H1 (cell line): Measurements from ENCODE around the gene NDP. TPM values are rescaled to one million over a fixed set of nuclear protein-coding genes. Genes with fewer than 3 reads are reported as not detected.

Experiments used
- CTCF ChIA-PET: fragments of 300-600 bp; sonication (Branson Sonifier 250); formaldehyde crosslinking; loops from one replicate; lab custom pipeline; 2021; ENCODE audit not compliant: partially characterized antibody; lab: Charles Lee
- POLR2A ChIA-PET: fragments of 300-600 bp; sonication (Branson Sonifier 250); formaldehyde crosslinking; loops from one replicate; lab custom pipeline; 2021; ENCODE audit warnings: inconsistent platforms; ENCODE audit not compliant: partially characterized antibody; lab: Charles Lee
- DNase-seq, 2 experiments: peaks; one replicate each; pipeline versions ENCODE4 v3.0.0 to v3.0.0-alpha.2; 2010 to 2022; ENCODE audit warnings: low spot score in 2 of 2, low read depth in 1 of 2, mixed read lengths in 1 of 2
- FAIRE-seq: peaks from 2 replicates; lab custom pipeline; 2011; peaks lifted over from hg19 to GRCh38; lab: Jason Lieb, UNC
- H2AFZ ChIP-seq: 2 replicates; pipeline ENCODE4 v1.8.1; 2012; ENCODE audit warnings: low read length, inconsistent platforms
- H2AK5ac ChIP-seq: 2 replicates; pipeline ENCODE4 v1.6.1; 2013; ENCODE audit warnings: low read depth, low read length
- H2BK120ac ChIP-seq: replicated peaks from 2 replicates; pipeline ENCODE3; 2013; ENCODE audit warnings: low read depth, low read length, inconsistent platforms
- H2BK12ac ChIP-seq: 2 replicates; pipeline ENCODE4 v1.6.1; 2013; ENCODE audit warnings: low read depth, low read length
- H2BK15ac ChIP-seq: 2 replicates; pipeline ENCODE4 v1.6.1; 2013; ENCODE audit warnings: low read length
- H2BK20ac ChIP-seq: 2 replicates; pipeline ENCODE4 v1.6.1; 2013; ENCODE audit warnings: low read length
- H2BK5ac ChIP-seq: 2 replicates; pipeline ENCODE4 v1.6.1; 2013; ENCODE audit warnings: low read depth, low read length
- H3K14ac ChIP-seq: 2 replicates; pipeline ENCODE4 v1.6.1; 2013; ENCODE audit warnings: inconsistent platforms; ENCODE audit not compliant: insufficient read length
- H3K18ac ChIP-seq: 2 replicates; pipeline ENCODE4 v1.6.1; 2013; ENCODE audit warnings: low read length; ENCODE audit errors: extremely low read depth
- H3K23ac ChIP-seq: 2 replicates; pipeline ENCODE4 v1.6.1; 2013; ENCODE audit warnings: inconsistent platforms; ENCODE audit not compliant: insufficient read length
- H3K23me2 ChIP-seq: 2 replicates; pipeline ENCODE4 v1.6.1; 2013; ENCODE audit warnings: low read depth, low read length
- H3K27ac ChIP-seq: 2 replicates; pipeline ENCODE4 v1.6.1; 2011; ENCODE audit warnings: low read depth, low read length, inconsistent platforms
- H3K27me3 ChIP-seq, 4 experiments: replicated peaks in 1 of 4; 1 replicate in 1 of 4; 2 replicates in 3 of 4; pipeline versions ENCODE4 v1.6.1 to v1.8.1; 2011 to 2013; ENCODE audit warnings: low read length in 3 of 4, mild to moderate bottlenecking in 3 of 4, inconsistent platforms in 2 of 4, mixed read lengths in 2 of 4, moderate library complexity in 1 of 4; ENCODE audit not compliant: control insufficient read depth in 3 of 4, insufficient read depth in 3 of 4; ENCODE audit errors: extremely low read depth in 1 of 4
- H3K36me3 ChIP-seq, 4 experiments: 2 replicates each; pipeline versions ENCODE4 v1.6.1 to v1.8.1; 2011 to 2013; ENCODE audit warnings: mild to moderate bottlenecking in 4 of 4, low read length in 3 of 4, moderate library complexity in 2 of 4, control low read depth in 1 of 4, inconsistent platforms in 1 of 4; ENCODE audit not compliant: insufficient read depth in 4 of 4, control insufficient read depth in 2 of 4
- H3K4ac ChIP-seq: replicated peaks from 2 replicates; pipeline ENCODE3; 2013; ENCODE audit warnings: low read length, low read depth, mixed read lengths, inconsistent platforms; ENCODE audit not compliant: insufficient read length
- H3K4me1 ChIP-seq, 4 experiments: replicated peaks in 1 of 4; 1 replicate in 1 of 4; 2 replicates in 3 of 4; pipeline versions ENCODE4 v1.6.1 to v1.8.1; 2011 to 2013; ENCODE audit warnings: low read length in 3 of 4, inconsistent platforms in 2 of 4, mixed read lengths in 1 of 4; ENCODE audit not compliant: insufficient read depth in 4 of 4, control insufficient read depth in 3 of 4
- H3K4me2 ChIP-seq, 2 experiments: 2 replicates each; pipeline versions ENCODE4 v1.6.1 to v1.8.1; 2011 to 2013; ENCODE audit warnings: low read depth in 2 of 2, low read length in 2 of 2, control low read depth in 1 of 2, inconsistent platforms in 1 of 2, mild to moderate bottlenecking in 1 of 2; ENCODE audit not compliant: insufficient read depth in 1 of 2
- H3K4me3 ChIP-seq, 4 experiments: fragments of 200-600, 300-600 bp in 1 of 4; sonication (generic), shearing (Covaris generic), sonication (Bioruptor Twin) in 1 of 4; 2 replicates each; pipeline versions ENCODE4 v1.5.1 to v1.8.1; 2011 to 2016; ENCODE audit warnings: low read length in 4 of 4, low read depth in 3 of 4, control low read depth in 2 of 4, inconsistent platforms in 2 of 4, mild to moderate bottlenecking in 2 of 4, mixed read lengths in 1 of 4, moderate library complexity in 1 of 4; ENCODE audit not compliant: insufficient read depth in 2 of 4; ENCODE audit errors: extremely low read depth in 1 of 4
- H3K56ac ChIP-seq: replicated peaks from 2 replicates; pipeline ENCODE3; 2013; ENCODE audit warnings: low read depth, mild to moderate bottlenecking, mixed read lengths, low read length, inconsistent platforms; ENCODE audit not compliant: insufficient read length
- H3K79me1 ChIP-seq: 2 replicates; pipeline ENCODE4 v1.6.1; 2013; ENCODE audit warnings: low read depth, low read length, control low read depth
- H3K79me2 ChIP-seq, 2 experiments: 2 replicates each; pipeline versions ENCODE4 v1.6.1 to v1.8.1; 2012 to 2013; ENCODE audit warnings: low read length in 2 of 2, mild to moderate bottlenecking in 2 of 2, inconsistent platforms in 1 of 2; ENCODE audit not compliant: insufficient read depth in 2 of 2, control insufficient read depth in 1 of 2
- H3K9ac ChIP-seq, 4 experiments: replicated peaks in 1 of 4; 1 replicate in 1 of 4; 2 replicates in 3 of 4; pipeline versions ENCODE4 v1.6.1 to v1.8.1; 2011 to 2013; ENCODE audit warnings: low read depth in 3 of 4, low read length in 3 of 4, control low read depth in 2 of 4, mild to moderate bottlenecking in 2 of 4, moderate library complexity in 2 of 4, inconsistent platforms in 1 of 4; ENCODE audit errors: extremely low read depth in 1 of 4
- H3K9me3 ChIP-seq, 2 experiments: 2 replicates each; pipeline versions ENCODE4 v1.6.1 to v1.8.1; 2012 to 2013; ENCODE audit warnings: mild to moderate bottlenecking in 2 of 2, moderate library complexity in 2 of 2, control low read depth in 1 of 2, inconsistent platforms in 1 of 2, low read depth in 1 of 2, low read length in 1 of 2, mixed read lengths in 1 of 2; ENCODE audit not compliant: insufficient read depth in 2 of 2
- H4K20me1 ChIP-seq, 2 experiments: replicated peaks in 1 of 2; 2 replicates each; pipeline versions ENCODE3 to v1.8.1; 2011 to 2013; ENCODE audit warnings: inconsistent platforms in 2 of 2, low read length in 2 of 2, mild to moderate bottlenecking in 1 of 2; ENCODE audit not compliant: insufficient read depth in 2 of 2, control insufficient read depth in 1 of 2
- H4K5ac ChIP-seq: 2 replicates; pipeline ENCODE4 v1.6.1; 2013; ENCODE audit warnings: low read length, low read depth, mixed read lengths, inconsistent platforms; ENCODE audit not compliant: insufficient read length
- H4K8ac ChIP-seq: 2 replicates; pipeline ENCODE4 v1.8.0; 2013; ENCODE audit warnings: mild to moderate bottlenecking, moderate library complexity, low read length, inconsistent platforms; ENCODE audit not compliant: insufficient read depth; ENCODE audit errors: extremely low read depth
- H4K91ac ChIP-seq: replicated peaks from 2 replicates; pipeline ENCODE3; 2013; ENCODE audit warnings: low read length, mixed read lengths, inconsistent platforms; ENCODE audit not compliant: insufficient read length
- EP300 ChIP-seq, 2 experiments: IDR thresholded peaks; 1 replicate in 1 of 2; 2 replicates in 1 of 2; pipeline ENCODE4 v1.6.1; 2011 to 2012; ENCODE audit warnings: low read depth in 2 of 2, low read length in 2 of 2, mild to moderate bottlenecking in 2 of 2, borderline replicate concordance in 1 of 2, inconsistent platforms in 1 of 2, moderate library complexity in 1 of 2
- SP2 ChIP-seq: IDR thresholded peaks from 2 replicates; pipeline ENCODE4 v1.6.1; 2012; ENCODE audit warnings: mild to moderate bottlenecking, low read length, inconsistent platforms
- SRF ChIP-seq: IDR thresholded peaks from 2 replicates; pipeline ENCODE4 v1.6.1; 2011; ENCODE audit warnings: mild to moderate bottlenecking, low read depth, low read length, moderate library complexity
- WGBS, 2 experiments: shearing (Covaris generic) in 1 of 2; methylation state at CpG; one replicate each; pipeline versions ENCODE4 v1.1.6 to v1.1.7; 2013 to 2015; ENCODE audit warnings: low lambda C conversion rate in 2 of 2, mixed read lengths in 2 of 2, inconsistent platforms in 1 of 2, low coverage in 1 of 2, missing lambda C conversion rate in 1 of 2; ENCODE audit not compliant: insufficient replicate concordance in 2 of 2, insufficient coverage in 1 of 2, insufficient read length in 1 of 2; ENCODE audit errors: extremely low coverage in 1 of 2, missing lambda C conversion rate in 1 of 2; 5-methylcytosine and 5-hydroxymethylcytosine counted together
- polyA plus RNA-seq, 7 experiments: library from polyadenylated mRNA; depleted of rRNA in 3 of 7; stranded (reverse) in 5 of 7; unstranded in 2 of 7; fragments of >200 nt in 5 of 7; fragments of 200-250 nt in 2 of 7; gene quantifications; 1 replicate in 5 of 7; 2 replicates in 1 of 7; 4 replicates in 1 of 7; pipeline versions ENCODE4 v1.2.1 to v1.2.3, GENCODE V29; 2011 to 2013; ENCODE audit warnings: missing spikeins in 2 of 7, mixed read lengths in 2 of 7
- total RNA-seq: library from RNA; stranded (reverse); fragmentation: NEBNext Ultra II Directional; extraction: Animal tissue kit (Norgen Biotek cat#: 25700); gene quantifications from 2 replicates; pipeline ENCODE4 v1.2.1, GENCODE V29; 2021

NDP gene
- total and polyA plus RNA-seq, 2 of the 8 experiments (the other 6 are each of a cell fraction or from before 2014, with no cell fraction given): 0.26 to 0.82 TPM

DNA sequence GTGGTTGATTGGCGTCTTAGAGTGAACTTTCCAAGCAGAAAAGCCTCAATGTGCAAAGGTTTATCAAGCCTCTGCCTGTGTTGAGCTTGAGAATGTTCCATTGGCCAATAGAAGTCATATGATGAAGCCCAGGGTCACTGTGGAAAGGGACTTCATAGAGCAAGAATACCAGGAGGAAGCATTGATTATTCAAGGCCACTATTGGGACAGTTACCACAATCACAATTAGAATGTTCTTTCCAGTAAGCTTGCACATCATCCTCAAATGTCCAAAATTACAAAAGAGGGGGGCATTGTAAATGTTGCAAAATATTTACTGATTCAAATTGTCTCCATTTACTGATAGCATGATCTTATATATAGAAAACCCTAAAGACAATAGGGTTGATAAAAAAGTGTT, 32.9 kb upstream of the NDP start:
- H3K79me2 ChIP-seq: no peaks in the 10 kb centered on the region
- H3K4me1 ChIP-seq: no peaks in the 10 kb centered on the region
- no peak for FAIRE-seq
- TF ChIP-seq EP300 (IDR thresholded peaks at IDR 0.05; ENCODE audit: borderline replicate concordance in 1 of 2, low read depth in 2 of 2, low read length in 2 of 2) (no peak), SP2 (no peak), SRF (no peak)
- ChIA-PET POLR2A (no interaction called here), CTCF (no interaction called here)
- no peak overlapping the region for H3K23ac ChIP-seq
- H3K4me3 ChIP-seq: no peak overlapping the region
- H3K9ac ChIP-seq: no peak overlapping the region
- no peak overlapping the region for H2BK15ac ChIP-seq
- H3K9me3 ChIP-seq: no peaks in the 10 kb centered on the region
- H3K27ac ChIP-seq: no peak overlapping the region
- H3K36me3 ChIP-seq: no peaks in the 10 kb centered on the region
- H3K4me2 ChIP-seq: no peak overlapping the region
- no peak overlapping the region for H3K14ac ChIP-seq
- no peak overlapping the region for H3K4ac ChIP-seq
- H2BK5ac ChIP-seq: no peak overlapping the region
- H3K79me1 ChIP-seq: no peaks in the 10 kb centered on the region
- H4K5ac ChIP-seq: no peak overlapping the region
- H4K20me1 ChIP-seq: no peaks in the 10 kb centered on the region
- no peaks in the 10 kb centered on the region for H3K23me2 ChIP-seq
- WGBS, 2 experiments: 90% methylated on average over 1 of the region's 1 CpG; no CpG with 5 or more reads in 1 of the 2 experiments
- no peak overlapping the region for H4K91ac ChIP-seq
- H2BK12ac ChIP-seq: no peak overlapping the region
- H2AK5ac ChIP-seq: no peak overlapping the region
- no peak overlapping the region for H2BK20ac ChIP-seq
- no peak overlapping the region for H3K18ac ChIP-seq
- no peak overlapping the region for H3K56ac ChIP-seq
- H2BK120ac ChIP-seq: no peak overlapping the region
- no peaks in the 10 kb centered on the region for H3K27me3 ChIP-seq
- no peak overlapping the region for H2AFZ ChIP-seq
- DNase-seq: no peak
- H4K8ac ChIP-seq: no peak overlapping the region
